ENCODE data around the gene POTED. TPM values are rescaled to one million over a fixed set of nuclear protein-coding genes. Genes with fewer than 3 reads are reported as not detected.
"Not testable (repeated sequence)": the region's sequence is repeated elsewhere in the genome, so short reads cannot be mapped to it uniquely, and the experiment has no call there.

The POTED gene
- not detected in 2 replicates for total RNA-seq
- not detected for polyA plus RNA-seq (2012)

- not testable (repeated sequence) for DNase-seq (ENCODE audit: low read depth)
Measured at GRCh38 chr21:13609477-13609876, at the start of gene POTED. Gene POTED (plus strand): TSS chr21:13609777. CDS start chr21:13610229, 452 bp downstream.

GRCh38 chr21:13650101-13650500 is 40.5 kb downstream of the POTED start:
- not testable (repeated sequence) for DNase-seq (ENCODE audit: low read depth)

- DNase-seq (ENCODE audit: low read depth): not testable (repeated sequence)
Measured at GRCh38 chr21:13651746-13652145, 42.2 kb downstream of the POTED start.

Small RNA genes lying within 50 kb of the gene (microRNA-seq; reads per million reads assigned to microRNA genes)
- gene MIR3118-1: not detected
